Tibial artery (tissue), 4 donors: ENCODE results near the gene DDX4.

Source experiments
- DNase-seq, 2 donors: peaks; one replicate each; pipeline ENCODE4 v3.0.0-alpha.2; 2019
- H3K27ac ChIP-seq, 2 donors: fragments of 200-600 bp; sonication (generic) in 1 of 2; 1 replicate in 1 of 2; 2 replicates in 1 of 2; pipeline ENCODE4 v1.5.1; 2018 to 2019; ENCODE audit warnings: mild to moderate bottlenecking in 1 of 2
- H3K27me3 ChIP-seq, 2 donors: fragments of 200-600 bp; sonication (generic) in 1 of 2; one replicate each; pipeline versions ENCODE4 v1.5.1 to v1.6.0; 2016 to 2019
- H3K36me3 ChIP-seq, 3 donors: fragments of 200-600 bp; sonication (generic) in 2 of 3; one replicate each; pipeline ENCODE4 v1.5.1; 2016 to 2019; ENCODE audit warnings: mild to moderate bottlenecking in 2 of 3
- H3K4me1 ChIP-seq, 4 donors: fragments of 200-600 bp; sonication (generic) in 2 of 4; 1 replicate in 3 of 4; 2 replicates in 1 of 4; pipeline ENCODE4 v1.5.1; 2016 to 2019
- H3K4me3 ChIP-seq, 2 donors: fragments of 200-600 bp; sonication (generic) in 1 of 2; 1 replicate in 1 of 2; 2 replicates in 1 of 2; pipeline ENCODE4 v1.5.1; 2018 to 2019; ENCODE audit warnings: mild to moderate bottlenecking in 2 of 2
- H3K9me3 ChIP-seq, 3 donors: fragments of 200-600 bp; sonication (generic) in 1 of 3; one replicate each; pipeline ENCODE4 v1.5.1; 2016 to 2019
- CTCF ChIP-seq, 2 experiments: fragments of 200-600 bp in 1 of 2; fragments of 450-650 bp in 1 of 2; IDR thresholded peaks; one replicate each; pipeline ENCODE4 v1.5.1; 2017 to 2019; ENCODE audit warnings: antibody characterized with exemption in 2 of 2, mild to moderate bottlenecking in 1 of 2, moderate library complexity in 1 of 2
- intact Hi-C: fragments of 100-400 bp; cut with DNase I; formaldehyde crosslinking; loops from one replicate; pipeline ENCODE4 v1.15.0; 2023; ENCODE audit warnings: low total_unique reads

DDX4 gene

DNA sequence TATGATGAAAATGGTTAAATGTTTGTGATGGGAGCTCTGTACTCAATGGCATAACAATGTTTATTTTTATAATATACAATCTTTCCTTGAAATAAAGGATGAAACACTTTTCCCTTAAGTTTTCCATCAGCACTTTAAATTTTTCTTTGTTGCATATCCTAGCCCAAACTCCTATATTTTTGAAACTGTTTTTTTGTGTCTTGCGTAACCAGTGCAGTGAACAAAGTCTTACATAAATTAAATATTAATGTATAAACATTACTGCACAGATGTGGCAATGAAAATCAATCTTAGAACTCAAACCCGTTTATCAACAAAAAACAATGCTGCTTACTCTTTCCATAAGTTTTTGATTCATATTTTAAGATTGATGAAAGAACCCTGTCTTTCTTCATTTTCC lies 79.2 kb downstream of the DDX4 start:
- no peaks in the 10 kb centered on the region for H3K9me3 ChIP-seq
- H3K4me1 ChIP-seq, result peaks cover 0 to 6% (median 5%) of the 10 kb centered on the region in 4 donors
- intact Hi-C loops, result no loop called here
- H3K27ac ChIP-seq, result no peak overlapping the region
- TF ChIP-seq CTCF (IDR thresholded peaks at IDR 0.05), result no peak
- H3K36me3 ChIP-seq, result no peaks in the 10 kb centered on the region
- DNase-seq, result no peak
- no peak overlapping the region for H3K4me3 ChIP-seq
- H3K27me3 ChIP-seq, result peaks cover 0 to 15% of the 10 kb centered on the region in 2 donors

- H3K4me1 ChIP-seq, result peaks cover 0 to 8% (median 6%) of the 10 kb centered on the region in 4 donors
- H3K27me3 ChIP-seq, result peaks cover 0 to 41% of the 10 kb centered on the region in 2 donors
- no peaks in the 10 kb centered on the region for H3K9me3 ChIP-seq
- DNase-seq, result no peak
- no peak overlapping the region for H3K4me3 ChIP-seq
- no peak for TF ChIP-seq CTCF (IDR thresholded peaks at IDR 0.05)
- intact Hi-C loops, result no loop called here
- H3K36me3 ChIP-seq, result no peaks in the 10 kb centered on the region
- no peak overlapping the region for H3K27ac ChIP-seq
Measured at GRCh38 chr5:55820488-55820887, 82.6 kb downstream of the DDX4 start.

GRCh38 chr5:55821731-55822512 lies 84.1 kb downstream of the DDX4 start:
- Histone ChIP-seq H3K4me1 (peaks cover 0 to 8% (median 6%) of the 10 kb centered on the region in 4 donors), H3K27ac (no peak overlapping the region), H3K27me3 (peaks cover 0 to 45% of the 10 kb centered on the region in 2 donors), H3K36me3 (no peaks in the 10 kb centered on the region), H3K4me3 (peak overlapping the region; percentile 31 to 43), H3K9me3 (no peaks in the 10 kb centered on the region)
- no peak for DNase-seq
- TF ChIP-seq CTCF (IDR thresholded peaks at IDR 0.05), result no peak
- intact Hi-C loops, result no loop called here

- Histone ChIP-seq H3K4me3 (no peak overlapping the region), H3K9me3 (no peaks in the 10 kb centered on the region)
Measured at GRCh38 chr5:55823151-55823796, 85.4 kb downstream of the DDX4 start.

DNA sequence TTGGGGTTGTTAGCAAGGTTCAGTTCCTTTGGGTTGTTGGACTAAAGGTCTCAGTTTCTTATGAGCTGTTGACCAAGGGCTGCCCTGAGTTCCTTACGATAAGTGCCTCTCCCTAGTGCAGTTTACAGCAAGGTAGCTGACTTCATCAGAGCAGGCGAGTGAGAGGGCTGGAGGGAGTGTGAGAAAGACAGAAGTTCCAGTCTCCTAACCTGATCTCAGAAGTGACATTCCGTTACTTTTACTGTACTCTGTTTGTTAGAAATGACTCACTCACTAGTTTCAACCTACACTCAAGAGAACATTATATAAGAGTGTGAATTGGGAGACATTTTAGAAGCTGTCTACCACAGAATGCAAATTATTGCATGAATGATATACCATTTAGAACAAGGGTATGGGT lies 92.1 kb downstream of the DDX4 start:
- no peaks in the 10 kb centered on the region for H3K4me1 ChIP-seq
- no peak overlapping the region for H3K4me3 ChIP-seq
- H3K9me3 ChIP-seq, result no peaks in the 10 kb centered on the region
- DNase-seq, result no peak
- no peak overlapping the region for H3K27ac ChIP-seq
- H3K36me3 ChIP-seq, result no peaks in the 10 kb centered on the region
- H3K27me3 ChIP-seq, result peaks cover 0 to 10% of the 10 kb centered on the region in 2 donors
- intact Hi-C loops, result no loop called here
- no peak for TF ChIP-seq CTCF (IDR thresholded peaks at IDR 0.05)

More at GRCh38 chr5:55823151-55823796, 85.4 kb downstream of the DDX4 start:
- no peak for DNase-seq
- Histone ChIP-seq H3K27ac (no peak overlapping the region), H3K36me3 (no peaks in the 10 kb centered on the region), H3K27me3 (peaks cover 0 to 45% of the 10 kb centered on the region in 2 donors), H3K4me1 (peaks cover 0 to 8% (median 6%) of the 10 kb centered on the region in 4 donors)
- TF ChIP-seq CTCF (IDR thresholded peaks at IDR 0.05), result no peak
- intact Hi-C loops, result no loop called here
